HG03565 (cell line): Measurements from ENCODE around the gene CRHR1.

ENCODE experiments used
- ATAC-seq: cut with Tn5 transposase; IDR thresholded peaks from one replicate; pipeline ENCODE4 v1.9.1; 2021; ENCODE audit warnings: mild to moderate bottlenecking, moderate library complexity; ENCODE audit not compliant: unreplicated experiment

CRHR1 gene

GRCh38 chr17:45757431-45758218 lies 26.5 kb upstream of the CRHR1 start:
- no peak for ATAC-seq

- ATAC-seq, result no peak
Observed at GRCh38 chr17:45758544-45758943, 25.6 kb upstream of the CRHR1 start.

GRCh38 chr17:45759761-45760160 lies 24.4 kb upstream of the CRHR1 start:
- no peak for ATAC-seq

- ATAC-seq, result no peak
Observed at GRCh38 chr17:45761957-45762565, 22.1 kb upstream of the CRHR1 start.

- no peak for ATAC-seq
Observed at GRCh38 chr17:45763182-45763581, 20.9 kb upstream of the CRHR1 start.

- no peak for ATAC-seq
Observed at GRCh38 chr17:45764479-45764878, 19.6 kb upstream of the CRHR1 start.

GRCh38 chr17:45768000-45768399 lies 16.1 kb upstream of the CRHR1 start:
- ATAC-seq, result no peak

GRCh38 chr17:45770632-45771270 lies 13.4 kb upstream of the CRHR1 start:
- ATAC-seq, result no peak

GRCh38 chr17:45771271-45771959 lies 12.7 kb upstream of the CRHR1 start:
- no peak for ATAC-seq

- ATAC-seq, result no peak
Observed at GRCh38 chr17:45775148-45775547, 9.0 kb upstream of the CRHR1 start.

GRCh38 chr17:45775576-45776011 lies 8.5 kb upstream of the CRHR1 start:
- ATAC-seq, result no peak

- no peak for ATAC-seq
Observed at GRCh38 chr17:45776896-45777295, 7.2 kb upstream of the CRHR1 start.

- no peak for ATAC-seq
Observed at GRCh38 chr17:45777388-45777787, 6.7 kb upstream of the CRHR1 start.

- no peak for ATAC-seq
Observed at GRCh38 chr17:45780921-45781320, 3.2 kb upstream of the CRHR1 start.

GRCh38 chr17:45782889-45783592 lies 1.1 kb upstream of the CRHR1 start:
- no peak for ATAC-seq

- ATAC-seq, result no peak
Observed at GRCh38 chr17:45783593-45784292, 377 bp upstream of the CRHR1 start.

GRCh38 chr17:45784741-45785479 lies 790 bp downstream of the CRHR1 start:
- ATAC-seq, result no peak

- no peak for ATAC-seq
Observed at GRCh38 chr17:45785480-45786193, 1.5 kb downstream of the CRHR1 start.

GRCh38 chr17:45786349-45786748 lies 2.2 kb downstream of the CRHR1 start:
- no peak for ATAC-seq
